ENCODE results near the gene CECR2. TPM values are rescaled to one million over a fixed set of nuclear protein-coding genes. Genes with fewer than 3 reads are reported as not detected.

CECR2 gene
- total RNA-seq, 1 donor from 2014 or later, result 0.10 TPM

DNA sequence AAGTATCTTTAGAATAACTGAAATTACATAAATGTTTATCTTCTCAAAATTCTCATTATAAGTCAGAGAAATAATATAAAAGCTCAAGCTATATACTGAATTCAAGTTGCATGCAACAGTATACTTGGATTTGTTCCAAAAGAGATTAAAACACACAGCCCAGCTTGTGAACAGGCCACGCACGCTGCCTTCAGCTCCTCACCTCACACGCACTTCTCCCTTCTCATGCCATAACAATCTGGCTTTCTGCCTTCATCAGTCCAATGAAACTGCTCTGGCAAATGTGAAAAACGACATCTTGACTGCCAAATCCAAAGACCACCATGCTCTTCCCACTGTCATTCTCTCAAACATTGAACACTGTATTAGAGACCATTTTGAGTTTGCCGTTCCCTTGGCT is 237.2 kb downstream of the CECR2 start:
- DNase-seq (ENCODE audit: low read depth), result no peak

Other genes with a start within 250 kb of the CECR2 start
- gene TMEM121B, start 248.1 kb upstream of the CECR2 start, total RNA-seq, result 0.10 TPM in 1 of 2 replicates, not detected in the other
- 25.1 and 38.6 TPM in 2 replicates for gene HDHD5, start 210.2 kb upstream of the CECR2 start, total RNA-seq
- gene ADA2, start 150.0 kb upstream of the CECR2 start, total RNA-seq, result 1.2 and 53.3 TPM in 2 replicates
- 0.20 and 0.87 TPM in 2 replicates for gene SLC25A18, start 194.0 kb downstream of the CECR2 start, total RNA-seq

Data from renal cortical epithelial cell (primary cell).